H9 (cell line): Measurements from ENCODE around the gene TPD52L1. TPM values are rescaled to one million over a fixed set of nuclear protein-coding genes. Genes with fewer than 3 reads are reported as not detected.

Experiments
- DNase-seq: peaks from one replicate; pipeline ENCODE4 v3.0.0-alpha.2; 2017
- H2AFZ ChIP-seq: one replicate; pipeline ENCODE4 v1.6.1; 2013; ENCODE audit warnings: mild to moderate bottlenecking, low read length, control low read depth, moderate library complexity
- H2AK5ac ChIP-seq: 2 replicates; pipeline ENCODE4 v1.6.1; 2013; ENCODE audit warnings: low read length, control low read depth, mixed read lengths; ENCODE audit not compliant: insufficient read length
- H2BK120ac ChIP-seq: one replicate; pipeline ENCODE4 v1.6.1; 2013; ENCODE audit warnings: low read depth, mild to moderate bottlenecking, low read length, control low read depth, inconsistent platforms; ENCODE audit not compliant: poor library complexity, severe bottlenecking
- H2BK12ac ChIP-seq: 2 replicates; pipeline ENCODE4 v1.6.1; 2013; ENCODE audit warnings: low read length, control low read depth, mixed read lengths, low read depth; ENCODE audit not compliant: insufficient read length
- H2BK15ac ChIP-seq: 2 replicates; pipeline ENCODE4 v1.6.1; 2013; ENCODE audit warnings: low read depth, low read length, control low read depth
- H2BK20ac ChIP-seq: one replicate; pipeline ENCODE4 v1.6.1; 2013; ENCODE audit warnings: low read depth, mild to moderate bottlenecking, low read length, control low read depth, inconsistent platforms; ENCODE audit not compliant: poor library complexity, severe bottlenecking
- H2BK5ac ChIP-seq: 2 replicates; pipeline ENCODE4 v1.6.1; 2013; ENCODE audit warnings: low read length, control low read depth, mixed read lengths; ENCODE audit not compliant: insufficient read length
- H3K14ac ChIP-seq: 2 replicates; pipeline ENCODE4 v1.6.1; 2013; ENCODE audit warnings: low read length, control low read depth; ENCODE audit not compliant: insufficient read depth
- H3K18ac ChIP-seq: 2 replicates; pipeline ENCODE4 v1.6.1; 2013; ENCODE audit warnings: low read depth, mild to moderate bottlenecking, mixed read lengths, low read length, control low read depth; ENCODE audit not compliant: insufficient read length
- H3K23ac ChIP-seq: 2 replicates; pipeline ENCODE4 v1.6.1; 2013; ENCODE audit warnings: low read length, control low read depth, mixed read lengths, low read depth; ENCODE audit not compliant: insufficient read length
- H3K23me2 ChIP-seq: 2 replicates; pipeline ENCODE4 v1.6.1; 2013; ENCODE audit warnings: low read depth, mild to moderate bottlenecking, mixed read lengths, low read length, control low read depth; ENCODE audit not compliant: insufficient read length, poor library complexity, severe bottlenecking
- H3K27ac ChIP-seq: 2 replicates; pipeline ENCODE4 v1.5.1; 2013; ENCODE audit warnings: low read length, control low read depth, mixed read lengths, low read depth; ENCODE audit not compliant: insufficient read length
- H3K27me3 ChIP-seq: 2 replicates; pipeline ENCODE4 v1.6.1; 2013; ENCODE audit warnings: low read length, control low read depth, inconsistent platforms; ENCODE audit not compliant: insufficient read depth
- H3K4ac ChIP-seq: 2 replicates; pipeline ENCODE4 v1.6.1; 2013; ENCODE audit warnings: low read depth, mild to moderate bottlenecking, control low read depth, inconsistent platforms, low read length, moderate library complexity
- H3K4me1 ChIP-seq: 2 replicates; pipeline ENCODE4 v1.6.1; 2013; ENCODE audit warnings: low read length, control low read depth, inconsistent platforms; ENCODE audit not compliant: insufficient read depth
- H3K4me2 ChIP-seq: 2 replicates; pipeline ENCODE4 v1.6.1; 2013; ENCODE audit warnings: low read length, control low read depth, mixed read lengths; ENCODE audit not compliant: insufficient read length, insufficient read depth
- H3K56ac ChIP-seq: 2 replicates; pipeline ENCODE4 v1.6.1; 2013; ENCODE audit warnings: low read depth, mild to moderate bottlenecking, mixed read lengths, low read length, control low read depth; ENCODE audit not compliant: insufficient read length
- H3K79me1 ChIP-seq: 2 replicates; pipeline ENCODE4 v1.6.1; 2013; ENCODE audit warnings: low read depth, mild to moderate bottlenecking, moderate library complexity, low read length, control low read depth, inconsistent platforms; ENCODE audit not compliant: insufficient read depth, poor library complexity, severe bottlenecking
- H3K79me2 ChIP-seq: 2 replicates; pipeline ENCODE4 v1.6.1; 2013; ENCODE audit warnings: low read length, control low read depth, inconsistent platforms; ENCODE audit not compliant: insufficient read depth
- H3K9ac ChIP-seq: 2 replicates; pipeline ENCODE4 v1.6.1; 2013; ENCODE audit warnings: low read length, control low read depth, mixed read lengths; ENCODE audit not compliant: insufficient read length; ENCODE audit errors: extremely low read depth
- H3K9me3 ChIP-seq: one replicate; pipeline ENCODE4 v1.6.1; 2013; ENCODE audit warnings: low read depth, low read length, inconsistent platforms; ENCODE audit not compliant: control insufficient read depth
- H3T11ph ChIP-seq: one replicate; pipeline ENCODE4 v1.6.1; 2013; ENCODE audit warnings: mild to moderate bottlenecking, low read length, control low read depth, inconsistent platforms
- H4K20me1 ChIP-seq: one replicate; pipeline ENCODE4 v1.6.1; 2013; ENCODE audit not compliant: control insufficient read depth, insufficient read length, insufficient read depth
- H4K5ac ChIP-seq: 2 replicates; pipeline ENCODE4 v1.6.1; 2013; ENCODE audit warnings: low read depth, mild to moderate bottlenecking, mixed read lengths, low read length, control low read depth; ENCODE audit not compliant: insufficient read length
- H4K8ac ChIP-seq: replicated peaks from 2 replicates; pipeline ENCODE4 v1.6.1; 2013; ENCODE audit warnings: low read length, control low read depth, mixed read lengths, low read depth; ENCODE audit not compliant: insufficient read length
- H4K91ac ChIP-seq: 2 replicates; pipeline ENCODE4 v1.6.1; 2013; ENCODE audit warnings: low read depth, mild to moderate bottlenecking, moderate library complexity, mixed read lengths, low read length, control low read depth; ENCODE audit not compliant: insufficient read length
- H3K27ac Mint-ChIP-seq, 3 experiments: 2 replicates in 2 of 3; 3 replicates in 1 of 3; pipeline ENCODE4 v1.8.0; 2020 to 2021; ENCODE audit warnings: mixed read lengths in 3 of 3, mild to moderate bottlenecking in 1 of 3, moderate library complexity in 1 of 3
- H3K27me3 Mint-ChIP-seq: 2 replicates; pipeline ENCODE4 v1.8.0; 2021; ENCODE audit warnings: low read depth, mild to moderate bottlenecking, moderate library complexity, mixed read lengths
- H3K36me3 Mint-ChIP-seq, 3 experiments: 2 replicates in 2 of 3; 3 replicates in 1 of 3; pipeline ENCODE4 v1.8.0; 2020 to 2021; ENCODE audit warnings: low read depth in 3 of 3, mixed read lengths in 3 of 3; ENCODE audit not compliant: insufficient read depth in 1 of 3
- H3K4me1 Mint-ChIP-seq, 2 experiments: 2 replicates each; pipeline ENCODE4 v1.8.0; 2020; ENCODE audit warnings: mixed read lengths in 2 of 2
- H3K4me3 Mint-ChIP-seq, 2 experiments: 2 replicates in 1 of 2; 3 replicates in 1 of 2; pipeline ENCODE4 v1.8.0; 2020 to 2021; ENCODE audit warnings: mild to moderate bottlenecking in 2 of 2, mixed read lengths in 2 of 2, moderate library complexity in 1 of 2
- H3K9me3 Mint-ChIP-seq, 2 experiments: 2 replicates in 1 of 2; 3 replicates in 1 of 2; pipeline ENCODE4 v1.8.0; 2020; ENCODE audit warnings: mild to moderate bottlenecking in 2 of 2, mixed read lengths in 2 of 2, moderate library complexity in 1 of 2
- CTCF ChIP-seq: fragments of 200-600 bp; sonication (generic); conservative IDR thresholded peaks from 3 replicates; pipeline ENCODE4 v1.8.0; 2021; ENCODE audit warnings: antibody characterized with exemption, mild to moderate bottlenecking
- WGBS: extraction: QIAGEN DNeasy Blood & Tissue Kit; methylation state at CpG from one replicate; pipeline ENCODE4 v1.1.7; 2013; ENCODE audit warnings: missing lambda C conversion rate, low lambda C conversion rate, mixed read lengths; ENCODE audit not compliant: insufficient read length; ENCODE audit errors: extremely low coverage; 5-methylcytosine and 5-hydroxymethylcytosine counted together
- total RNA-seq: library from RNA; stranded (reverse); gene quantifications from 2 replicates; pipeline ENCODE4 v1.2.1, GENCODE V29; 2021

TPD52L1 gene
- total RNA-seq, 1 experiment from 2014 or later: 6.6 TPM

GRCh38 chr6:125216015-125216414, 62.4 kb downstream of the TPD52L1 start:
- no peaks in the 10 kb centered on the region for H3K9me3 ChIP-seq
- H3K4me2 ChIP-seq: no peak overlapping the region
- no peak overlapping the region for H3K14ac ChIP-seq
- H3K23ac ChIP-seq: no peak overlapping the region
- no peak overlapping the region for H2BK15ac ChIP-seq
- H3T11ph ChIP-seq: no peak overlapping the region
- no peaks in the 10 kb centered on the region for H3K23me2 ChIP-seq
- no peak overlapping the region for H3K4ac ChIP-seq
- H2AFZ ChIP-seq: no peak overlapping the region
- H3K4me1 ChIP-seq: no peaks in the 10 kb centered on the region
- H3K27me3 Mint-ChIP-seq: no peaks in the 10 kb centered on the region
- no peak overlapping the region for H2BK20ac ChIP-seq
- H3K79me2 ChIP-seq: no peaks in the 10 kb centered on the region
- H3K27me3 ChIP-seq: no peaks in the 10 kb centered on the region
- no peak overlapping the region for H3K4me3 Mint-ChIP-seq
- no peak overlapping the region for H4K5ac ChIP-seq
- H2AK5ac ChIP-seq: no peak overlapping the region
- H4K20me1 ChIP-seq: no peaks in the 10 kb centered on the region
- H2BK120ac ChIP-seq: no peak overlapping the region
- no peak overlapping the region for H3K27ac ChIP-seq
- no peak for TF ChIP-seq CTCF
- H2BK12ac ChIP-seq: no peak overlapping the region
- no peak overlapping the region for H2BK5ac ChIP-seq
- H3K4me1 Mint-ChIP-seq: peaks cover 14 to 16% of the 10 kb centered on the region in 2 experiments
- no peak overlapping the region for H3K18ac ChIP-seq
- no peak overlapping the region for H3K9ac ChIP-seq
- no peaks in the 10 kb centered on the region for H3K9me3 Mint-ChIP-seq
- H3K27ac Mint-ChIP-seq: no peak overlapping the region; a peak in 1 of 7 replicates
- DNase-seq: no peak
- no CpG with 5 or more reads among the region's 2 CpGs for whole genome bisulfite sequencing
- no peak overlapping the region for H3K56ac ChIP-seq
- H4K8ac ChIP-seq: no peak overlapping the region
- H4K91ac ChIP-seq: no peak overlapping the region
- no peaks in the 10 kb centered on the region for H3K36me3 Mint-ChIP-seq
- no peaks in the 10 kb centered on the region for H3K79me1 ChIP-seq
